EH (cell line): Measurements from ENCODE around the gene PLSCR2.
A peak's percentile ranks its signal among the peaks of the same experiment; 100 is the strongest.
"Not testable (repeated sequence)": the region's sequence is repeated elsewhere in the genome, so short reads cannot be mapped to it uniquely, and the experiment has no call there.

Source experiments
- DNase-seq: peaks from one replicate; pipeline ENCODE4 v3.0.0-alpha.2; 2015; ENCODE audit warnings: low read depth

The PLSCR2 gene

DNA sequence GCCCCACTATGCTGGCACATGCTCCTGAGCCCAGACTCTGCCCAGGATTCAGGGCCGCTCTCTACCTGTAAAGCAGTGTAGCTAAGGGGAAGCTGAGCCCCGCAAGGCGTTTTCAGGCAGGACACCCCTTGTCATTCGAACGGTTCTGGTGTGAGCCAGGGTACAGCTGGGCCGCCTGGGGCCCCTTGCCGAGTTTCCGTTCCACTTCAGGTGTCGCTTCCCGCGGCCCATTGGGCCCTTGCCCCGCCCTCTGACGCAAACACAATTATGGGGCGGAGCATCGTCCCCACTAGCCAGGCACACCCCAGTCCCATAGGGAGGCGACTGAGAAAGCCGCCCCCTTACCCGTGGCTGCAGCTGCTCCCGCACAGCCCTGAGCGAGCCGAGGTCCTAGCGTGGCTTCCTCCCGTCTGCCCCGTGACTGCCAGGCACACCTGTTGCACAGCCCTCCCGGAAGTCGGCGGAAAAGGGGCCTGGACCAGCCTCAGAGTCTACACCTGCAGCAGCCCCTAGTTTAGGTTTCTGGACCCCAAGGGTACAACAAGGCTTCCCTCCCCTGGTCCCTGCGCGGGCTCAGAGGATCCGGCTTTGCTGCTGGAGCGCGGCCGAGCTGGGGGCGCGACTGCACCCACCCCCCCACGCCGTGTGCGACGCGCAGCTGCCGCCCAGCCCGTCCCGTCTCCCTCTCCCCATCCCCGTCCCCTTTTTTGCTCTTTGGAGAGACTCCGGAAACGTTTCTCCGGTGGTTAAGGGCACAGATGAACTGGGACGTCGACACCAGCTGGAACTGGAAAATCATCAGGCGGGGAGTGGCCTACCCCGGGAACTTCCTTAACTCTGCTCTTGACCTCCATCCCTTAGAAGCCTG is at the start of gene PLSCR2:
Gene PLSCR2, minus strand, starts transcription at position 412 of the 868 bp plus-strand sequence. CDS start 9,657 bp downstream, outside the sequence.
- peak; percentile 23 for DNase-seq

GRCh38 chr3:146517684-146518435 is 48.5 kb upstream of the PLSCR2 start:
- DNase-seq = no peak

DNA sequence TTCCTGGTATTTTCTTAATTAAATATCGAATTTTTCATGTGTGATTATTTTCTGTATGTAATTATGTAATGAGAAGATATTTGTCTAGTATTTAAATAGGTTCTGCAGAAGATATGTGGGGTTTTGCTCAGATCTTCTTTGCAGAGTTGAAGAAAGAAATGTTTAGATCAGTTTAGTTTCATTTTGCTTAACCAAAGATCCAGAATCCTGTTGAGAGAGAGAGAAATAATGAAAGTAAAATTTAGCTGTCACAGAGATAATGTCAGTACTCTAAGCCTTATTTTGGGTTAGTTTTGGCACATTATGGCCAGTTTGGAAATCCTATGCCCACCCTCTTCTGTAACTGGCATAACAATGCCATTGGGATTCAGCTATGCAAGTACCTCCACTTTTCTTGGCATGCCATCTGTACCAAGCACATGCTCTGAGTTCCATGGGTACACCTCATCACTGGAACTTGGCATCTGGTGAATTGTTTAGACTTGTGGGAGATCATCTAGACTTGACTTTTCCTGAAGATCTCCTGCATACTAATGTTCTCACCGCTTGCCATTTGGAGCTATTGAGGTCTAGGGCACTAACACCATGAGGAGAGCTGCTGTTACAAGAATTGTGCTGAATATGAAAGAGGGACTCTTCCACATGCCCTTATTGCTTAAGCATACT is 44.2 kb upstream of the PLSCR2 start:
- DNase-seq = no peak

DNA sequence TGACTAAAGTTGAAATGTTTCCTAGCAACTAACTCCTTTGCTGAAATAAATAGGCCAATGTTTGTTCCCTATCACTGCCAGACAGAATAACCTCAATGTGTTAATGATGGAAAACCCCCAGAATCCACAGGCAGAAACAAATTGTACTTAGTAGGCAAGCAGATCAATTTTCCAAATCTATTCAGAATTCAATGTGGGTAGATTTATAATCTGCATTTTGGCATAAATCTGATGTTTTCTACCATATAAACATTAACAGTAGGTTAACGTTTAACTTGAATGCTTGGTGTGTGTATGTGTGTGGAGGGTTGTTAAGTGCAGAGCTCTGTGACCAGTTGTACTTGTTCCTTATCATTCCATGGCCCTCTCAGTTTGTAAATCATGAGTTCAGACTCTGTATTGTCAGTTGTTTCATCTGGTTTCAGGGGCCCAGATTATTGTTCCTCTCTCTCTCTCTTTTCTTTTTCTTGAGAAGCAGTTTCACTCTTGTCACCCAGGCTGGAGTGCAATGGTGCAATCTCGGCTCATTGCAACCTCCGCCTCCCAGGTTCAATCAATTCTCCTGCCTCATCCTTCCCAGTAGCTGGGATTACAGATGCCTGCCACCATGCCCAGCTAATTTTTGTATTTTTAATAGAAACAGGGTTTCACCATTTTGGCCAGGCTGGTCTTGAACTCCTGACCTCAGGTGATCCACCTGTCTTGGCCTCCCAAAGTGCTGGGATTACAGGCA is 42.2 kb upstream of the PLSCR2 start:
- DNase-seq = no peak

DNA sequence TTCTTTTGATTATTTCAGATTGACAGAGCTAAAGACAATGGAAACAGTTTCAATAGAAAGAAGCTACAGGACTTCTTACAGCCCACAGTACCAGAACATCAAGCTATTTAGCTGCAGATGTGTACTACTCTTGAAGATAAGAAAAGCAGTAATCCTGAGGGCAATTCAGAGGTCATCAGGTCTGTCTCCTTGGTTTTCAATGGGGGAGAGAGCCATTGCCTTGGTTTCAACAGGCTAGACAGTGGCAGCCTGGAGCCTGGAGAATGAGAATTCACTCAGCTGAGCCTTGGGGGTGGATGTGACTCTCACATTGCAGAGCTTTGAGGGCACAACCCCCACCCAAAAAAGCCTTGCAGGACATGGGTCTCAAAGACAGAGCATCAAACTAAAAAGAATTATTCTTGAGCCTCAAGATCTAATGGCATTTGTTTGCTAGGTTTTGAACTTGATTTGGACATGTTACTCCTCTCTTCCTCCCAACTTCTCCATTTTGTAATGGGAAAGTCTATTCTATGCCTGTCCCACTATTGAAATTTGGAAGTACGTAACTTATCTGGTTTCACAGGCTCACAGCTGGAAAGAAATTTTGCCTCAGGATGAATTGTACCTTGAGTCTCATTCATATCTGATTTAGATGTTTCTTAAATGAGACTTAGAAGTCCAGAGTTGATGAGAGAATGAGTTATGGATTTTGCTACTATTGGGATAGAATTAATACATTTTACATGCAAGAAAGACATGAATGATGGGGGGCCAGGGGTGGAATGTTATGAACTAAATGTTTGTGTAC is 38.2 kb upstream of the PLSCR2 start:
- no peak for DNase-seq

DNA sequence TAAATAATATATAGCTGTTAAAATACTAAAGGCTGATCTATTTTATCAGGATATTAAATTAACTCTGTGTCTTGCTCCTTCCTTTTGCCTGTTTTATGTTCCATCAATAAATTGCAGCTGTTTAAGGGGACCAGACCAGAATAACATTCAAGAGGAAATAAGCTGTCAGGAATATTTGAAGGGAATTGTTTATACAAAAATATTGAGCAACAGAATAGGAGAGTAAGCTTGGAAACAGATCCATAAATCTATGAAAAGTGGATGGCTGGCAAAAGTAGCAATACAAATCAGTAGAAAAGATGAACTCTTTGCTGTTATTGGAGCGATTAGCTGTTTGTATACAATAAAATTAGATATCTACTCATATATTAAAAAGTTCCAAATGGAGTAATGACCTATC is 36.2 kb upstream of the PLSCR2 start:
- no peak for DNase-seq

- no peak for DNase-seq
These were observed 35.3 kb upstream of the PLSCR2 start for GRCh38 chr3:146504498-146505197.

DNA sequence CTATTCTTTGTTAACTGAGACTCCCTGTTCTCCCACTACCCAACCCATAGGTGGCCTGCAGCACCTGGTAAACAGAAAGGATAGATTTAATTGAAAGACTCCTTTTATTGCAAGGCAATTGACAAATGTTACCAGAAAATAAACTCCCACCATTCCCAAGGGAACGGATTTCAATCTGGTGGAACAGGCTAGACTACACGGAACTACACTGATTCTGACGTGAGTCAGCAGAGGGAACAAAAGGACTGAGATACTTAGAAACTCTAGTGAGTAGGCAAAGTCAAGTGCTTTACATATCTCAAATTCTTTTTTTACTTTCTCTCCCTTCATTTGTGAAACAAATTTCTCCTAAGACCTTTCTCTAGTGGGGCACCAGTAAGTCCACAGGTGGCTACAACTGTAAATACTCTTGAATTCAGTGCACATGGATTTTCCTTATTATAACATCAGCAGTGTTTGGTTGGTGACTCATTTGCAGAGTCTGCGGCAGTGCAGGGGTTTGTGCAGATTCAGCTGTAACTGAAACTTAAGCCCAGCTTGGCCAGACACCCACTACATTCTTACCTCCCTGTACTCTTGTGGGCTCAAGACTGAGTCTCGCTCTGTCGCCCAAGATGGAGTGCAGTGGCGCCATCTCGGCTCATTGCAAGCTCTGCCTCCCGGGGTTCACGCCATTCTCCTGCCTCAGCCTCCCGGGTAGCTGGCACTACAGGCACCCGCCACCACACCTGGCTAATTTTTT is 34.3 kb upstream of the PLSCR2 start:
- peak; percentile 86 for DNase-seq

DNA sequence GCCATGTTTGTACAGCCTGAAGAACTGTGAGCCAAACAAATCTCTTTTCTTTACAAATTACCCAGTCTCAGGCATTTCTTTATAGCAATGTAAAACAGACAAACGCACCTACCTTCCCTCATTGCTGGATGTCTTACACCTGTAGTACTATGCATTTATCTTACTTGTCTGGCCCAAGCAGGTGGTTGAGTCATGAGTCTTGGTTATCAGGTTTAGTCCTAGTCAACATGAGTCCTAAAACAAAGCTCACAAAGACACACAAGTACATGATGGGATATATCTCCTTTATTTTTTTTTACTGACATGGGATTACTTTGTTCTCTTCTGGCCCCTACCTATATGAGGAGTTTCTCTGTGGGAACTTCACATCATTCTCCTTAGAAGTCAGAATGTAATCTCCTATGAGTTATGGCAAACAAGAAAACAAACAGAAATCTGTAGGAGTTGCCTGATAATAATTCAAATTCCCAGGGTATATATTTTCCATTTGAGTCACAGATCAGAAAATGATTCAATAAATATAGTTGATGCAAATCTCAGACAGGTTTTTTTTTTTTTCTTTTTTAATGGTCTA is 33.6 kb upstream of the PLSCR2 start:
- DNase-seq = no peak

DNA sequence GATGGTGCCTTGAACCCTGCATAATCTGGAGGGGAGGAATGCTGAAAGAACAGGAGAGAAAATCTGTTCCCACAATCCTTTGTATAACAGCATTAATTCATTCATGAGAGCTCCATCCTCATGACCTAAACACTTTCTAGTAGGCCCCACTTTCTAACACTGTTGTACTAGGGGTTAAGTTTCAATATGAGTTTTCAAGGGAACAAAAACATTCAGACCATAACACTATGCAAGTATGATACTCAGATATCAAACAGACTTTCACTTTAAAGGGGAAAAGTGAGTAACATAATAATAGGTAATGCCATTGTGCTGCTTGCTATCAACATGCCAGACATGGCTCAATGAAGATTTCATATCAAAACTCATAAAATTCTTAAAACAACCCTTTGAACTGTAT is 32.4 kb upstream of the PLSCR2 start:
- no peak for DNase-seq

- DNase-seq = no peak
These were observed 30.3 kb upstream of the PLSCR2 start for GRCh38 chr3:146499701-146500100.

DNA sequence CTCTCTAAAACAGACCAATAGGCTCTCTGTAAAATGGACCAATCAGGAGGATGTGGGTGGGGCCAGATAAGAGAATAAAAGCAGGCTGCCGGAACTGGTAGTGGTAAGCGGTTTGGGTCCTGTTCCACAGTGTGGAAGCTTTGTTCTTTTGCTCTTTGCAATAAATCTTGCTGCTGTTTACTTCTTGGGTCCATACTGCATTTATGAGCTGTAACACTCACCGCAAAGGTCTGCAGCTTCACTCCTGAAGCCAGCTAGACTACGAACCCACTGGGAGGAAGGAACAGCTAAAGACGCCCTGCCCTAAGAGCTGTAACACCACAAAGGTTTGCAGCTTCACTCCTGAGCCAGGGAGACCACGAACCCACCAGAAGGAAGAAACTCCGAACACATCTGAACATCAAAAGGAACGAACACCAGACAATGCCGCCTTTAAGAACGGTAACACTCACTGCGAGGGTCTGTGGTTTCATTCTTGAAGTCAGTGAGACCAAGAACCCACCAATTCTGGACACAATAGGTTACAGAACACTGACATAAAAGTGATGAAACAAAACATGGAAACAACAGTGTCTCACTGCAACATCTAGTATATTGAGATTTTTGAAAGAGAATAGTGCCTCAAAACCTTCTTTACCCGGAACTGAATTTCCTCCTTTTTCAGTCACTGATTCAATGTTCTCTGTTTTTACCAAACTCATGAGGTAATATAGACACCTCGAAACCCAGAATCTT is 28.8 kb upstream of the PLSCR2 start:
- DNase-seq = no peak

- DNase-seq = not testable (repeated sequence)
These were observed 27.9 kb upstream of the PLSCR2 start for GRCh38 chr3:146497145-146497843.

- DNase-seq = no peak
These were observed 27.4 kb upstream of the PLSCR2 start for GRCh38 chr3:146496726-146497125.

DNA sequence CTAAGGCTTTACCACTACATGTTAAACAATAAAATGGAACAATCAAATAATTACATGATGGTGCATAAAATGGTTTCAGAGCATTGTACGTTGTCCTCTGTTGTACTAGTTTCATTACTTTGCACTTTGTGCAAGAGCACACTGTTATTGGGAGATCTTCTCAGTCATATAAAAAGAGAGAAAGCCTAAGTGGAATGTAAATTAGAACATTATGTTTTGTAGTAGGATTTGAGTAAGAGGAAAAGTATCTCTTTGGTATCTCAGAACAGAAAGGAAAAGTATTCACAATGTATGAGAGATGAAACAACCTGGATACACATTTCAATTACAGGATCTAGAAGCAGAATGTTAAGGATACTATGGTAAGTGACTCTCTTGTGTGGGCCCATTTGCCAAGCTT is 26.9 kb upstream of the PLSCR2 start:
- peak; percentile 27 for DNase-seq

GRCh38 chr3:146493761-146494160 is 24.4 kb upstream of the PLSCR2 start:
- DNase-seq = no peak

DNA sequence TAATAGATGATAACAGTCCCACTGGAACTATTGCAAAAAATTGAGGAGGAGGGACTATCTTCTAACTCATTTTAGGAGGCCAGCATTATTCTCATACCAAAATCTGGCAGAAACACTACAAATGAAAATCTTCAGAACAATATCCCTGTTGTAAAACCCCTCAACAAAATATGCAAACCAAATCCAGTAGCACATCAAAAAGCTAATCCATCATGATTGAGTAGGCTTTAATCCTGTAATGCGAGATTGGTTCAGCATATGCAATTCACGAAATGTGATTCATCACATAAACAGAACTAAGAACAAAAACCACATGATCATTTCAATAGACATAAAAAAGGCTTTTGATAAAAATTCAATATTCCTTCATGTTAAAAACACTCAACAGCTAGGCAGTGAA is 23.9 kb upstream of the PLSCR2 start:
- no peak for DNase-seq

DNA sequence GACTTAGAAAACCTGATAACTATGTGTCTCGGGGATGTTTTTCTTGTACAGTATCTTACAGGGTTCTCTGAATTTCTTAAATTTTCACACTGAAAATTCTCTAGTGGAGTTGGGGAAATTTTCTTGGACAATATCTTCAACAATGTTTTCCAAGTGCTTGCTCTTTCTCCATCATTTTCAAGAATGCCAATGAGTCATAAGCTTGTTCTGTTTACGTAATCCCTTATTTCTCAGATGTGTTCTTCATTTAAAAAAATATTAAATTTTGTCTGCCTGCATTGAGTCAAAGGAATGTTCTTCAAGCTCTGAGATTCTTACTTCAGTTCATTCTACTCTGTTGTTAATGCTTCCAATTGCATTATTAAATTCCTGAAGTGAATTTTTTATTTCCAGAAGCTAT is 21.9 kb upstream of the PLSCR2 start:
- peak; percentile 68 for DNase-seq
